ENCODE results near the gene CHRNA5. TPM values are rescaled to one million over a fixed set of nuclear protein-coding genes. Genes with fewer than 3 reads are reported as not detected.
"Not testable (repeated sequence)": the region's sequence is repeated elsewhere in the genome, so short reads cannot be mapped to it uniquely, and the experiment has no call there.

The CHRNA5 gene
- total RNA-seq (2014; rRNA removed; shearing (Covaris generic)), result 27.0 and 39.4 TPM in 2 replicates

- DNase-seq (ENCODE audit: low spot score), result peak; percentile 83
These were observed at the start of gene CHRNA5 for GRCh38 chr15:78565097-78565950. Gene CHRNA5, plus strand, starts transcription at chr15:78565520. Its CDS starts 200 bp downstream, at chr15:78565720.

- not testable (repeated sequence) for DNase-seq (ENCODE audit: low spot score)
These were observed 45.3 kb upstream of the CHRNA5 start for GRCh38 chr15:78520035-78520434.

GRCh38 chr15:78524230-78524629 is 41.1 kb upstream of the CHRNA5 start:
- DNase-seq (ENCODE audit: low spot score), result no peak

GRCh38 chr15:78527325-78527724 is 38.0 kb upstream of the CHRNA5 start:
- DNase-seq (ENCODE audit: low spot score), result no peak

GRCh38 chr15:78533331-78533730 is 32.0 kb upstream of the CHRNA5 start:
- DNase-seq (ENCODE audit: low spot score), result no peak

- DNase-seq (ENCODE audit: low spot score), result no peak
These were observed 29.2 kb upstream of the CHRNA5 start for GRCh38 chr15:78536134-78536533.

GRCh38 chr15:78537266-78537905 is 27.9 kb upstream of the CHRNA5 start:
- DNase-seq (ENCODE audit: low spot score), result no peak

GRCh38 chr15:78538358-78538757 is 27.0 kb upstream of the CHRNA5 start:
- DNase-seq (ENCODE audit: low spot score), result no peak

- not testable (repeated sequence) for DNase-seq (ENCODE audit: low spot score)
These were observed 25.7 kb upstream of the CHRNA5 start for GRCh38 chr15:78539464-78540140.

GRCh38 chr15:78540141-78540870 is 25.0 kb upstream of the CHRNA5 start, which contains the start of gene PSMA4:
Gene PSMA4, plus strand, starts transcription at chr15:78540444. Its CDS starts 1,484 bp downstream, at chr15:78541928.
- peak; percentile 79 for DNase-seq (ENCODE audit: low spot score)

- DNase-seq (ENCODE audit: low spot score), result no peak
These were observed 24.2 kb upstream of the CHRNA5 start for GRCh38 chr15:78540871-78541743.

GRCh38 chr15:78541744-78542034 is 23.6 kb upstream of the CHRNA5 start:
- DNase-seq (ENCODE audit: low spot score), result no peak

GRCh38 chr15:78542647-78543046 is 22.7 kb upstream of the CHRNA5 start:
- DNase-seq (ENCODE audit: low spot score), result no peak

GRCh38 chr15:78550194-78550593 is 15.1 kb upstream of the CHRNA5 start:
- no peak for DNase-seq (ENCODE audit: low spot score)

- DNase-seq (ENCODE audit: low spot score), result no peak
These were observed 14.5 kb upstream of the CHRNA5 start for GRCh38 chr15:78550815-78551214.

- DNase-seq (ENCODE audit: low spot score), result no peak
These were observed 13.4 kb upstream of the CHRNA5 start for GRCh38 chr15:78551902-78552301.

- DNase-seq (ENCODE audit: low spot score), result no peak
These were observed 12.7 kb upstream of the CHRNA5 start for GRCh38 chr15:78552597-78552996.

- DNase-seq (ENCODE audit: low spot score), result not testable (repeated sequence)
These were observed 5.1 kb upstream of the CHRNA5 start for GRCh38 chr15:78560201-78560600.

- DNase-seq (ENCODE audit: low spot score), result no peak
These were observed 3.8 kb upstream of the CHRNA5 start for GRCh38 chr15:78561490-78561889.

GRCh38 chr15:78563092-78563491 is 2.2 kb upstream of the CHRNA5 start:
- DNase-seq (ENCODE audit: low spot score), result no peak

- DNase-seq (ENCODE audit: low spot score), result no peak
These were observed 600 bp upstream of the CHRNA5 start for GRCh38 chr15:78564743-78565096.

Measured in H4 (cell line).